ENCODE data around the gene CYB5R2. TPM values are rescaled to one million over a fixed set of nuclear protein-coding genes. Genes with fewer than 3 reads are reported as not detected.

Gene CYB5R2
- polyA plus RNA-seq, 1 of the 3 experiments (the other 2 are of a cell fraction): 0.20 TPM

DNA sequence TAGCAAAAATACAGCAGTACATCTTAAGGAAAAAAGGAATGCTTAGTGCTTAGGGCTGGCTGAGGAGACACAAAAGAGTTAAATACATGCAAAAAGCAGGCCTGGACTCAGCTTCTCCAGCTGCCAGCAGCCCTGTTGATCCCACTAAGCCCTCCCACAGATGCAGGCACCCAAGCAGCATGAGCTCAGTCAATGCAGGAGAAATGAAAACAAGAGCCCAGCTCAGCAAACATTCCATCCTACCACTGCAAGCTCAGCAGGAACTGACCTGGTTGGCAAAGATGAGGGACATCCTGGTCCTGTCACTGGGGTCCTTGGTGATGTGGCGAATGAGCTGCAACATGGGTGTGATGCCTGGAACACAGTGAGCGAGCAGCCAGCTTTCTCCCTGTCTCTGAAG is 5.8 kb downstream of the CYB5R2 start:
- Histone ChIP-seq H3K79me2 (ENCODE audit: insufficient read depth) (no peaks in the 10 kb centered on the region), H3F3A (replicated peaks; ENCODE audit: insufficient read depth) (no peaks in the 10 kb centered on the region), H3K4me2 (no peak overlapping the region), H3K4me1 (ENCODE audit: control insufficient read depth in 1 of 2, insufficient read depth in 2 of 2, low read depth in 1 of 2, low read length in 1 of 2) (peaks cover 0 to 2% of the 10 kb centered on the region in 2 experiments; a peak in 1 of 4 replicates), H3K4me3 (ENCODE audit: low read depth in 2 of 2, low read length in 1 of 2) (no peak overlapping the region), H2AFZ (ENCODE audit: low read depth) (no peak overlapping the region), H3K9me3 (no peaks in the 10 kb centered on the region), H3K27ac (ENCODE audit: low read depth in 2 of 2, low read length in 1 of 2) (no peak overlapping the region), H3K36me3 (replicated peaks in 1 of 2; ENCODE audit: control insufficient read depth in 1 of 2, insufficient read depth in 2 of 2, low read length in 1 of 2) (no peaks in the 10 kb centered on the region), H3K9ac (no peak overlapping the region), H4K20me1 (ENCODE audit: insufficient read depth) (no peaks in the 10 kb centered on the region), H3K27me3 (ENCODE audit: insufficient read depth) (0 out of 2 replicates have a peak, but pooled peaks cover 4% of the 10 kb centered on the region), H3K9me2 (no peaks in the 10 kb centered on the region)
- WGBS (ENCODE audit: low lambda C conversion rate): 30% methylated on average over 2 of the region's 2 CpGs
- ChIA-PET POLR2A (no interaction called here), CTCF (interaction anchor here (1.0 to 9.2 kb wide), 8 partner anchors 12 to 569 kb away, joined by 3 to 256 read pairs (median 20); partner anchors contain the start of gene PPFIBP2)
- TF ChIP-seq NRF1 (IDR thresholded peaks at IDR 0.05; ENCODE audit: low read depth, low read length): no peak
- no peak for TF ChIP-seq SIN3A (IDR thresholded peaks at IDR 0.05; ENCODE audit: borderline replicate concordance, low read depth, low read length)
- TF ChIP-seq NFIC (IDR thresholded peaks at IDR 0.05; ENCODE audit: borderline replicate concordance): no peak
- no peak for TF ChIP-seq CTCF (IDR thresholded peaks at IDR 0.05)
- TF ChIP-seq RCOR1 (IDR thresholded peaks at IDR 0.05; ENCODE audit: low read length): no peak
- TF ChIP-seq USF1 (IDR thresholded peaks at IDR 0.05; ENCODE audit: borderline replicate concordance, low read depth): no peak
- TF ChIP-seq POLR2AphosphoS5 (IDR thresholded peaks at IDR 0.05; ENCODE audit: low read depth, low read length): no peak
- DNase-seq: no peak

DNA sequence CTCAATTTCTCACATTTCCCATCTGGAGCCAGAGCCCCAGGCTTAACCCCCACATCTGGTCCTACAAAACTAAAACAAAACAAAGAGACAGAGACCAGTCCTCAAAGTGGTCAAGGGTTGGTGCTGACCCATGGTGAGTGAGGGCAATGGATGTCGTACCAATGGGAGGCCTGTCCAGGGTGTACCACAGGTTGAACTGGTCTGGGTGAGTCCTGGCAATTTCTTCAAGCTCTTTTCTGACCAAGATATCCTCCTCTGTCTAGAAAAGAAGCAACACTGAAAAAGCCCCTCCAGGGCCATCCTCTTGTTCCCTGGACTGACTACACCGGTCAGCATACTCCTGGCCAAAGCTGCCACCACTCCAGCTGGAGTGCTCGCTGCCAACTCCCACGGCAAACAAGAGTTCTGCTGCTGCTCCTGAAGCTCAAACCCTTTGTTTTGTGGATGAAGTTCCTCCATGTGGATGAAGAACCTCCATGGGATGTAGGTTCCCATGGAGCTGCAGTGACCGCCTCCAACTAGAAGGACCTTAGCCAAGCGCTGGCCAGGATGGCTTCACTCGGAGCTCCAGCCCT is 6.9 kb downstream of the CYB5R2 start:
- ChIA-PET CTCF (interaction anchor here (0.6 to 9.2 kb wide), 36 partner anchors 10 to 572 kb away, joined by 3 to 256 read pairs (median 7); partner anchors contain the start of gene PPFIBP2), POLR2A (no interaction called here)
- DNase-seq: no peak
- no peaks in the 10 kb centered on the region for H3K27me3 ChIP-seq (ENCODE audit: insufficient read depth)
- no peaks in the 10 kb centered on the region for H3K79me2 ChIP-seq (ENCODE audit: insufficient read depth)
- no peak overlapping the region for H2AFZ ChIP-seq (ENCODE audit: low read depth)
- H3K27ac ChIP-seq (ENCODE audit: low read depth in 2 of 2, low read length in 1 of 2): no peak overlapping the region
- no peaks in the 10 kb centered on the region for H3K9me2 ChIP-seq
- H3K9ac ChIP-seq: no peak overlapping the region
- H3K4me1 ChIP-seq (ENCODE audit: control insufficient read depth in 1 of 2, insufficient read depth in 2 of 2, low read depth in 1 of 2, low read length in 1 of 2): peaks cover 0 to 2% of the 10 kb centered on the region in 2 experiments; a peak in 1 of 4 replicates
- no peak overlapping the region for H3K4me2 ChIP-seq
- H3K36me3 ChIP-seq (replicated peaks in 1 of 2; ENCODE audit: control insufficient read depth in 1 of 2, insufficient read depth in 2 of 2, low read length in 1 of 2): no peaks in the 10 kb centered on the region
- no peak overlapping the region for H3K4me3 ChIP-seq (ENCODE audit: low read depth in 2 of 2, low read length in 1 of 2)
- no peaks in the 10 kb centered on the region for H4K20me1 ChIP-seq (ENCODE audit: insufficient read depth)
- no peaks in the 10 kb centered on the region for H3F3A ChIP-seq (replicated peaks; ENCODE audit: insufficient read depth)
- WGBS (ENCODE audit: low lambda C conversion rate): 82% methylated on average over 6 of the region's 7 CpGs
- no peaks in the 10 kb centered on the region for H3K9me3 ChIP-seq
- no peak for TF ChIP-seq FOXM1 (IDR thresholded peaks at IDR 0.05; ENCODE audit: low read depth)
- TF ChIP-seq USF1 (IDR thresholded peaks at IDR 0.05; ENCODE audit: borderline replicate concordance, low read depth): no peak
- no peak for TF ChIP-seq CTCF (IDR thresholded peaks at IDR 0.05)
- no peak for TF ChIP-seq USF2 (IDR thresholded peaks at IDR 0.05; ENCODE audit: borderline replicate concordance, low read depth, low read length)
- no peak for TF ChIP-seq GABPA (IDR thresholded peaks at IDR 0.05; ENCODE audit: low read depth)
- TF ChIP-seq GATA2 (CRISPR knock-in tag; IDR thresholded peaks at IDR 0.05): no peak
- TF ChIP-seq NFIC (IDR thresholded peaks at IDR 0.05; ENCODE audit: borderline replicate concordance): no peak
- no peak for TF ChIP-seq RFX5 (IDR thresholded peaks at IDR 0.05; ENCODE audit: low read length)
- TF ChIP-seq FOSL2 (IDR thresholded peaks at IDR 0.05; ENCODE audit: borderline replicate concordance, low read depth): no peak
- no peak for TF ChIP-seq TEAD4 (IDR thresholded peaks at IDR 0.05; ENCODE audit: borderline replicate concordance, insufficient read depth)
- TF ChIP-seq SIN3A (IDR thresholded peaks at IDR 0.05; ENCODE audit: borderline replicate concordance, low read depth, low read length): no peak
- no peak for TF ChIP-seq POLR2AphosphoS5 (IDR thresholded peaks at IDR 0.05; ENCODE audit: low read depth, low read length)
- TF ChIP-seq JUND (IDR thresholded peaks at IDR 0.05): no peak
- TF ChIP-seq IRF3 (IDR thresholded peaks at IDR 0.05; ENCODE audit: low read depth, low read length): no peak
- TF ChIP-seq TAF1 (IDR thresholded peaks at IDR 0.05; ENCODE audit: borderline replicate concordance, low read depth, low read length): no peak
- TF ChIP-seq SMC3 (IDR thresholded peaks at IDR 0.05; ENCODE audit: low read depth, low read length): no peak

All from SK-N-SH (cell line).